Measurements from ENCODE around the gene COL6A2.
"Not testable (repeated sequence)": the region's sequence is repeated elsewhere in the genome, so short reads cannot be mapped to it uniquely, and the experiment has no call there.

COL6A2 gene

DNA sequence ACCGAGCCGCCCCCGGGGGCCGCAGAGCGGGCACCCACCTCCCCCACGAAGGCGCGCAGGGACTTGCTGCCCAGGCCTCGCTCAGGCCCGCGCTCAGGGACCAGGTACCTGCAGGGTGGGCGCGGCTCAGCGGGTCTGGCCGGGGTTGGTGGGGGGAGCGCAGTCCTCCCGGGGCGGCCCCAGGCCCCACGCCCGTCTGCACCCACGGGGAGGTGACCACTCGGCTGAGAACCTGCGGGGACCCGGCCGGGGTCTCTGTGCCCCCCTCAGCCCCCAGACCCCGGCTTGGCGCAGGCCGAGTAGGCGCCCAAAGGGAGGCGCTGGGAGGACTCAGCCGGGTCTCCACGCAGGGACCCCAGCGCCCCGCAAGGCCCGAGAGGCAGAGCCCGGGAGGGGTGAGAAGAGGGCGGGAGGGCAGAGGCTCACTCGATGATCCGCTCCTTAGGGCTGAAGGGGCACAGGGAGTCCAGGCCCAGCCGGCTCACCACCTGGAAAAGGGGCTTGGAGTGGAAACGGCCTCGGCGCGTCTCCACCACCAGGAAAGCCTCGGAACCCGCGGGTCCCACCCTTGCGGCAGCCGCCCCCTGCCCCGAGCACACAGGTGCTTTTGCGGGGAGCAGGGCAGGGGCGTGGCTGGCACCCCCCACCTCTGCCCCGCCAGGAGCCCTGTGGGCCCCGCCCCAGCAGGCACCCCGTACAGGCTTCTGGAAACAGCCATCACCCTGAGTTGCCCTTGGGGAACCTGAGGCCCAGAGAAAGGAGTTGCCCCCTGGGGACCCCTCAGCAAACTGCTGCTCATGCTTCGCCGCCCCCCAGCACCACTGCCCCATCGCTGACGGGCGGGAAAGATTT lies 48.2 kb downstream of the COL6A2 start:
- no peak for DNase-seq

DNA sequence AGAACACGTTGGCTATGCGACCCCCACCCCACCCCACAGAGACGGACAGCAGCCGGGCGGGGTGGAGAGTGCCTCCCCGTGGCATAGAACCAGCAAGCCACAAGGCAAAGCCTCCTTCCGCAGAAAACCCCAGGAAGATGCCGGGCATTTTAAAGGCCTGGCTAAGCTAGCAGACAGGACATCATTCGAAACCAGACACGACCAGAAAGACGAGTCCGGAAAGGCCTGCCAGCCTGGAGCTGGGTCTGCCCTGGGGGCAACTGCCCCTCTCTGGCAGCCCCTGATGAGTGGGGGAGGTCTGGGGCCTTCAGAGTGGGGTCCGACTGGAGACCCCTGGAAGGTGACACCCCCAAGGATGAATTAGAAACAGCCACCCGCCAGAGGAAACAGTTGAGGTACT lies 48.9 kb downstream of the COL6A2 start:
- DNase-seq: no peak

DNA sequence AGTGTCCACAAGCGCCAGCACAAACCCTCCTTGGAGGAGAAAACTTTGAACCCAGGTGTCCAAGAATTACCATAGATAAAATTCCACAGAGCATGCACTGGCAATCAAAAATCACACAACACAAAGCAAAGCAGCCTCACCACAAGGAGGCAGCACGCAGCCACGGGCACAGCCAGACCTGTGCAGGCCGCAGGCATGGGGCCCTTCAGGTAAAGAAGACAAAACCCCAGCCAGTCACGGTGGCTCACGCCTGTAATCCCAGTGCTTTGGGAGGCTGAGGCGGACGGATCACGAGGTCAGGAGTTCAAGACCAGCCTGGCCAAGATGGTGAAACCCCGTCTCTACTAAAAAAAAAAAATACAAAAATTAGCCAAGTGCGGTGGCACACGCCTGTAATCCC lies 49.5 kb downstream of the COL6A2 start:
- DNase-seq: not testable (repeated sequence)

DNA sequence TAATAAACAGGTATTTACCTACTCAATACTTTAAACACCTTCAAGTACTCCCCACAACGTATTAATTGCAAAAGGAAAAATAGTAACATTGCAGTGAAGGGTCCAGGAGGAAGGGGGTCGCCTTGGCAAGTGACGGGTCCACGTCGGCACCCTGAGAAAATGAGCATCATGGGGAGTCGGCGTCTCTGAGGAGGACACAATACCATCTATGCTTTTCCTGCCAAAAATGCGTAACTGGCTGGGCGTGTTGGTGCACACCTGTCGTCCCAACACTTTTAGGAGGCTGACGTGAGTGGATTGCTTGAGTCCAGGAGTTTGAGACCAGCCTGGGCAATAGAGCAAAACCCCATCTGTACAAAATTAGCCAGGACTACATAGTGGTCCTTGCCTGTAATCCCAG lies 50.2 kb downstream of the COL6A2 start:
- no peak for DNase-seq

DNA sequence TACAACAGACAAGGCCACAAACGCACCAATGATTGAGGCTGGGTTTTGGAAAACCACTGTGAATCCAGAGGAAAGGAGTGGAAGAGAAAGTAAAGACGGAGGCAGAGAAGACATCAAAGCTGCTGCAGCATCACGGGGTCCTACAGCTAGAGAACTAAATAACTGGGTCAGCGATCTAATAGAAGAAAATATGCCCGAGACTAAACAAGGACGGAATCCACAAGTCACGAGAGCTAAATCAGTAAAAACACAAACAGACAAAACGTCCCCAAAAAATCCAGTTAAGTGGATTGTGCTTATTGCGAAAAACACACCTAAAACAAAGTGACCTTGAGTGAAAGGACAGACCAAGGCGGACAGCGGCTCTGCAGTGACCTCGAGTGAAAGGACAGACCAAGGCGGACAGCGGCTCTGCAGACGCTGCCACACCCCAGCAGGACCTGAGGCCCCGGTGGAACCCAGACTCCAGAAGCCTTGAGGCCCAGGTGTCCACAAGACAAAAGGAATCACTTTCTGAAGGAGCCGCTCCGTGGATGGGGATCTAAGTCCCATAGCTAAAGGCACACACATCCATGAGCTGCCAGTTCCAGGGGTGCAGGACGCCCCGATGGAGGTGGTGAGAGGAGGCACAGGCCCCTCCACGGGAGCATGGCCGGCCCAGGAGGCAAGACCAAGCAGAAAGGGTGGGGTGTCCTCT lies 51.4 kb downstream of the COL6A2 start:
- no peak for DNase-seq

DNA sequence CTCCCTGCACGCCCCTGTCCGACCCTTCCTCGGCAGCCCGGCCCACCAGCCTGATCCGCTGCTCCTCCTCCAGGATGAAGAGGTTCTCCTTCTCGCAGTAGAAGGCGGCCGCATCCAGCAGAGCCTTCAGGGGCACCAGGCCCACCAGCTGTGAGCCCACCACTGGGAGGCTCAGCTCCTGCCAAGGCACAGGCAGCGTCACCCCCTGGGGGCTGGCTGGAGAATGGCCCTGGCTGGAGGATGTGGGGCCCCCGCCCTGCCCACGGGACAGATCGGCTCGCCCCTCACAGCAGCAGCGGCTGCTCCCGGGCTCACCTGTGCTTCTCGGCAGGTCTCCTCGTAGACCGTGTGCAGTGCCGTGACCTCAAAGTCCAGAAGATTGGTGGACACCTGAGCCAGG lies 52.2 kb downstream of the COL6A2 start:
- no peak for DNase-seq

DNA sequence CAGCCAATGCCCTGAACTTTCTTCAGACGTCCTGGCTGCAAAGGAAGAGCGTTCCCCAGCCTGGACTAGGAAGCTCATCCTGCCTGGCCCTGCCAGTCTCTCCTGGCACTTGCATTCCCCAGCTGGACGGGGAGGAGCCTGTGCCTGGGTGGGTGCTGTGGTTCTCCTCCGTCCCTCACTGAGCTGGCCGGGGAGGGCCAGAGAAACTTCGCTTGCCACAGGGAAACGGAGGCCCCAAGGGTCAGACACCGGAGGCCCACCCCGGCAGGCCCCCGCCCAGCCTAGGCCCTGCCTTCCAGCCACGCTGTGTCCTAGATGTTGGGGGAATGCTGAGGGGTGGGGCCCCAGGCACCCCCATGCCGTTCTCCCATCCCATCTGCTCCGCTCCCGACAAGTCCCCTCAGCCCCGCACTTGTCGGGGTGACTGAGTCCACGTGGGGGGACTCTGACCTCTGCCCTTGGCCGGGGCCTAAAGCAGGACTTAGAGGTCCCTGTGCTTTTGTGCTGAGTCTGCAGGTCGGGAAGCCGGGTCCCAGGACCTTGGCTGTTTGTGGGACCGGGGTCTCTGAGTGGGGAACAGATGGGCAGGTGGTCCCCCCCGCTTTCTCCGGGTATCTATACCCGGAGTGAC lies 52.7 kb downstream of the COL6A2 start:
- DNase-seq: no peak

DNA sequence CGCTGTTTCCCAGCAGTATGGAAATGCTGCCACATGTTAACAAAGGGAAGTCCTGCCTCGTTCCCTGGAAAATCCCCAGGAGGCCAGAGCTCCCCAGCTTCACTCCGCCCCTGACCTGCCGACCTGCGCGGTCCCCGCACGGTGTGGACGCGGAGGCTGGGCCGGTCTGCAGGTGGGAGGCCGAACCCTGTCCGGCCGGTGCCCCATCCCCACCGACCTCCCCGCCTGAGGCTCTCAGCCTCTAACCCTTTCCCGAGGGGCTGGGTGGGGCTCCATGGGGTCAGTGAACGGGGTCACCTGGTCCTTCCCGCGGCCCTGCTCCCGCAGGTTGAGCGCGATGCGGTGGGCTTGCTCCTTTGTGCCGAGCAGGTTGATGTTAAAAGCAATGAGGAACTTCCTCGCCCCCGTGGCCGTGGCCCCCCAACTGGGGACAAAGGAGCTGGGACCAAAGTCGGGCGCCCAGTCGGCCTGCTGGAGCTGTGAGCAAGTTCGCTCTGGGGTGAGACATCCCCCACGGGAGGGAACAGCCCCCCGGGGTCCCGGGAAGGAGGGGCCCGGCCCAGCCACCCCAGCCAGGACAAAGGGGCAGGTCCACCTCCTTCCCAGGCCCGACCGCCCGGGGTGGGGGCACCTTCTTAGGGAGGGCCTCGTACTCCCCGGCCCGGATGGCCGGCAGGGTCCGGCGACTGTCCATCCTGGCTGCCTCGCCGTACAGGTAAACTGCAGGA lies 53.5 kb downstream of the COL6A2 start:
- no peak for DNase-seq

DNA sequence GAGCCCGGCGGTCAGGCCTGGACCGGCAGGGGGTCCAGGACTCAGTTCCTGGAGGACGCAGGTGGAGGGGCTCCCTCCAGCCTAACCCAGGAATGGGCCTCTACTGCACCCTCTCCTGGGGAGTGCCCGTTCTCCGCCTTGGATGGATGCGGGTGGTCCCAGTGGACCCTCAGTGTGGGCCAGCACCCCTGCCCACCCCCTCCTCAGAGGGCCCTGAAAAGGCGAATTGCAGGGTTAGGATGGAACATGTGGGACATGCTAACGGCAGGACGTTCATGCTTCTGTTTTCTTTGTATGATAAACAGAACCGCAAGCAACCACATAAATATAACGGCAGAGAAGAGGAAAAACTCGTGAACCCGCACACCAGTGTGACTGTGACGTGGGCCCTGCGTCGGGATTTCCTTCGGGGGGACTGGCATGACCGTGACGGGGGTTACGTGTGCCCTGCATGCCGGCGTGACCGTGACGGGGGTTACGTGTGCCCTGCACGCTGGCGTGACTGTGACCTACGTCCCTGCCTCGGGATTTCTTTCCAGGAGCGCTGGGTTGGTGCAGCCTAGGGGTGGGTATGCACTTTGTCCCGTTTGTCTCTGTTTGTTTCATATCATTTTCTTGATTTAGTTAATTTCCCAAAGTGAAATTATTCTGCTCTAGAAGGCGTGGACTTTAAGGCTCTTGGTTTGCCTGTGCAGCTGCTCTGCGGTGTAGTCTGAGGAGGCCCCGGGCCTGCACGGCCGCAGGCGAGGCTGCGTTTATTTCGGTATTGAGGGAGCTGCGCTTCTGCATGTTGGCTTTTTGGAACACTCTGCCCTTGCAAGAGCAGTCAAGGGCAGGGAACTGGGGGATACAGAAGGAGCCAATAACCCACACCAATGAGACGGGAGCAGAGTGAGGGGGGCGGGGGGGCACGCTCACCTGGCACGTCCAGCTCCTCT lies 54.3 kb downstream of the COL6A2 start:
- DNase-seq: no peak

DNA sequence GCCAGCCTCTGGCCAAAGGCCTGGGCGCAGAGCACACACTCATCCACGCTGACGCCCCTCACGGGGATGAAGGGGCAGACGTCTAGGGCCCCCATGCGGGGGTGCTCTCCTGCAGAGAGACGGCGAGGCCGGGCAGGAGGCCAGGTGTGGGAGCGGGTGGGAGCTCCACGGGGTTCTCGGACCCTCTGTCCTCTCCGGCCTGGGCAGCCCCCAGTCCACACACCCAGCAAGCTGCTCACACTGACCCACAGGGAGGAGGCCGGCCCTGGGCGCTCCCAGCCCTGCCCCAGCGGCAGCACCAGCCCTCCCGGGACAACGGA lies 55.0 kb downstream of the COL6A2 start:
- DNase-seq: no peak

DNA sequence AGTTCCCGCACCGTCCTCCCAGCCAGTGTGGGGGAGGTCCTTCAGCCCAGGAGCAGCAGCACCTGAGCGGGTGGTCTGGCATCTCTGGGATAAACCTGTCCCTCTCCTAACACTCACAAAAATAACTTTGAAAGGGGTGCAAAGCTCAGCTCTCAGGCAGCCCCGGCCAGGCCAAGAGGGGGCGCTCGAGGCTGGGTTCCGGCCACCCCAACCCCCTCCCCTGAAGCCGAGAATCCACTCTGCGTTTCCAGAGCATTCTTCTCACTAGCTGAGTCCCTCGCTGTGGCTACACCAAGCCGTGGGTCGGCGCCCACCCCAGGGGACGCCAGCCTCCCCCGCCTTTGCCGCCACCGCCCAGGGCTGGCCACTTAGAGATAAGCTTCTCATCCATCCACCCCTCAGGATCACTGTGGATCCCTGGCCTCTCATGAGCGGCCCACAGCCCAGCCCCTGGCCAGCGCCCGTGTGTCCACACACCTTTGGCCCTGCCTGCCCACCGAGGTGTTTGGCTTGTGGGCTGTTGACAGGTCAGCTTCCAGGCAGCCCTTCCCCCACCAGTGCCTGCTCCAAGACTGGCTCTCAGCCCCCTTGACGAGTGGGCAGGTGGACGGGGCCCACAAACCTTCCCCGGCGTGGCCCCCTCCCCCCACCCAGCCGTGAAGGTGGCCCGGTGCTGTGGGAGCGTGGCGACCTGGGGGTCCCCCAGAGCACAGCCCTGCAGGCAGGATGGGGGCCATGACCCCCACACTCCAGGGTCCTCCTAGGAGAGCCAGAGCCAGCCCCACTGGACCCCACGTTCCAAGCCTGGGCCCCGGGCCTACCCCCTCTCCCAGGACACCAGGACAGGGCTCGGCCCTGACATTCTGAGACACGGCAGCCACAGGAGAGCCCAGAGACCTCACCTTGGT lies 55.6 kb downstream of the COL6A2 start:
- DNase-seq: peak; percentile 30

DNA sequence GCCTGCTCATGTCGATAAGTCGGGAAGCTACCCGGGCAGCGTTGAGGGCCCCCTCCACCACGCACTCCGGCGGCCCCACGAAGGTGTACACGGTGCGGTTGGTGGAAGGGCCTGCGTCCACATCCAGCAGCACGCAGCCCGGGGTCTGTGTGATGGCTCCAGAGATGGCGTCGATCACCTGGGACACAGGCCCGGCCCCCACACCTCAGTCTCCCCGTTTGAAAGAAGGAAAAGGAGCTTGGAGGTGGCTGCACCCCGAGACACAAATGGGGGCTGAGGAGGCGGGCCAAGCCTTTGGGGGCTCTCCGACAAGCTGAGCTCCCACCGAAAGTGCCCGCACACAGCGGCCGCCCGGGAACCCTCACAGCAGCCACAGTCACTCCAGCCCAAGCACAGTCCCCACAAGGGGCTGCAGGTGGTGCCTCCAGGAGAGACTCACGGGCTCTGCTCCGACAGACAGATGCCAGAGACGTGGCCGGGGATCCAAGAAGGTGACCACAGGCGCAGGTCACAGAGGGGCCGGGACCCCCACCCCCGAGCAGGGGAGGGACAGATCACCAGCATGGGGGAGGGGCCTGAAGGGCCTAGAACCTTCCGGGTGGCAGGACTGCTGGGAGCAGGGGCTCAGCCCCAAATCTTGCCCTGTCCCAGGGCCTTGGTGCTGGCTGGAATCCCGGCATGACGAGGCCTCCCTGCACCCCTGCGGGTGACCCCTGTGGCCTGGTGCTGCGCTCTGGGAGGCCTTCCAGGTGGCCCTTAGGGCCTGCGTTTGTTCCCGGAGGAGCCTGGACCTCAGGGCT lies 56.4 kb downstream of the COL6A2 start:
- DNase-seq: no peak

DNA sequence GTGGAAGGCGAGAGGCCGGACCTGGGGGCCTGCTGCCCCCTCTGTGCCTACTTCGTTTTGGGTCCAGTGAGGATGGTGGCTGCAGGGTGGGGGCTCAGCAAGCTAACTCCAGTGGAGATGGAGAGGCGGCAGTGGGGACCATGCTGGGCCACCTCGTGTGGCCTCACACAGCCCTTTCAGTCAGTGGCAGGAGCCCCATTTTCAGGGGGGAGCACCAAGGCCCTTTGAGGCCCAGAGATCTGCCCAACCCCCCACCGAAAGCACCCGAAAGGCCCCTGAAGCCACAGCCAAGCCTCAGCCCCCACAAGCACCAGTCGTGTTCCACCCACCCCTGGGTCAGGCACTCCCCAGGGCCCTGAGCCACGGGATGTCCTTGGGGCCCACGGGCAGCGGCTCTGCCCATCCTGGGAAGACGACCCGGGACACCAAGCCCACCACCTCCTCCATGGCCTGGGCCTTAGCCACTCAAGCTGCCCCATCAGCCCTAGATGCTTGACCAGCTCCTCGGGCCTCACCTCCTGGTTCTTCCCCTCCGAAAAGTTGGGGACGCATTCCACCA lies 57.1 kb downstream of the COL6A2 start:
- no peak for DNase-seq

DNA sequence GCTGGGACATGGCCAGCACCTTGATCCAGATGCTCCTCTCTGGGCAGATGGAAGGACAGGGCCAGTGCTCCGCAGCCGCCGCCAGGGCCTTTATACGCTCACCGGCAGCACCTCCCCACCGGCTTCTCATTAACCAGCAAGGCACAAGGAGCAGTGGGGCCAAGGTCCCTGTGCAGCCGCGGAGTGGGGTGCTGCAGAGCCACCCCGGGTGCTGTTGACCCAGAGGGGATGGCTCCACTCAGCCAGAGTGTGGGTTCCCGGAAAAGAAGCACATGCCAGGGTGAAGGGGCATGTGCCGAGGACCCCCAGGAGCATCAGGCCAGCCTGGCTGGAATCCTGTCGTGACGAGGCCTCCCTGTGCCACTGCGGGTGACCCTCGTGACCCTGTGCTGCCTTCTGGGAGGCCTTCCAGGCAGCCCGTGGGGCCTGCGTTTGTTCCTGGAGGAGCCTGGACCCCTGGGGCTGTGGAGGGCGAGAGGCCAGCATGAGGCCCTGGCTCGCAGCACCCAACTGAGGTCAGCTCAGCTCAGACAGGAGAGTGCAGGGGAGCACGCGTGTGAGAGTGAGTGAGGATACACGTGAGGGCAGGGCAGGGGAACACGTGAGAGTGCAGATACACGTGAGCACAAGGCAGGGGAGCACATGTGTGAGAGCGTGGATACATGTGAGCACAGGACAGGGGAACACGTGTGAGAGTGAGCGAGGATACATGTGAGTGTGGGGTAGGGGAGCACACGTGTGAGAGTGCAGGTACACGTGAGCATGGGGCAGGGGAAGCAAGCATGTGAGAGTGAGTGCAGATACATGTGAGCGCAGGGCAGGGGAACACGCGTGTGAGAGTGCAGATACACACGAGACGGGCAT lies 57.8 kb downstream of the COL6A2 start, which contains the start of gene FTCD:
TSS of gene FTCD (minus strand) at position 66 of the 864 bp plus-strand sequence. CDS start at position 10, 56 bp downstream.
- no peak for DNase-seq

DNA sequence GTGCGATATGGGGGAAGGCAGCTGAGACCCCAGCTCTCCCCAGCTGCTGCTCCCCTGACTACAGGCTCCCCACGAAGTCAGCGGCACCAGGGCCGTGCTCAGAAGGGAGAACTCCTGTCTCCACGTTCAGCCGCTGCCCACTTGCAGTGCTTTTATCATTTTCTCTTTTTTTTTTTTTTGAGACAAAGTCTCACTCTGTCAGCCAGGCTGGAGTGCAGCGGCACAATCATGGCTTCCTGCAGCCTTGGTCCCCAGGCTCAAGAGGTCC lies 58.4 kb downstream of the COL6A2 start:
- no peak for DNase-seq

DNA sequence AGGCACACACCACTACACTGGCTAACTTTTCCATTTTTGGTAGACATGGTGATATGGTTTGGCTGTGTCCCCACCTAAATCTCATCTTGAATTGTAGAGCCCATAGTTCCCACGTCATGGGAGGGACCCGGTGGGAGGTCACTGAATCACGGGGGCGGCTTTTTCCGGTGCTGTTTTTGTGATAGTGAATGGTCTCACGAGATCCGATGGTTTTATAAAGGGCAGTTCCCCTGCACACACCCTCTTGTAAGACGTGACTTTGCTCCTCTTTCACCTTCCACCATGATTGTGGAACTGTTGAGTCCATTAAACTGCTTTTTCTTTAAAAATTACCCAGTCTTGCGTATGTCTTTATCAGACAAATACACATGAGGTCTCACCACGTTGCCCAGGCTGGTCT lies 58.8 kb downstream of the COL6A2 start:
- DNase-seq: no peak

DNA sequence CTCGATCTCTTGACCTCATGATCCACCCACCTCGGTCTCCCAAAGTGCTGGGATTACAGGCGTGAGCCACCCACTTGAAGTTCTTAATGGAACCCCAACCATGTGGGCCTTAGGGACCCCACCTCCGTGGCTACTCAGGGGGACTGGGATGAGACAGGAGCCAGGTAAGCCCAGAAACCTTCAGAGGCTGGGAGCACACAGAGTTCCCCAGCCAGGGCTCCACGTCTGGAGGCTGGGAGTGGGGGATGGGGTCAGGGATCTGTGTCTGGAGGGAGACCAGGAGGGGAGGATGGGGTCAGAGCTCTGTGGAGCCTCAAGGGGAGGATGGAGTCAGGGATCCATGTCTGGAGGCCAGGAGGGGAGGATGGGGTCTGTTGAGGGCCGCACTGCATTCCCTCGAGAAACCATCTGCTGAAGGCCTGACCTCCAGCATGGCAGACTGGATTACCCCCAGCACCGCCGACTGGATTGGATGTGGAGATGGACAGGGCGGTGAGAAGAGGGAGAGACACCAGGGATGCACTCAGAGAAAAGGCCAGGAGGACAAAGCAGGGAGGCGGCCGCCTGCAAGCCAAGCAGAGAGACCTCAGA lies 59.6 kb downstream of the COL6A2 start:
- no peak for DNase-seq

DNA sequence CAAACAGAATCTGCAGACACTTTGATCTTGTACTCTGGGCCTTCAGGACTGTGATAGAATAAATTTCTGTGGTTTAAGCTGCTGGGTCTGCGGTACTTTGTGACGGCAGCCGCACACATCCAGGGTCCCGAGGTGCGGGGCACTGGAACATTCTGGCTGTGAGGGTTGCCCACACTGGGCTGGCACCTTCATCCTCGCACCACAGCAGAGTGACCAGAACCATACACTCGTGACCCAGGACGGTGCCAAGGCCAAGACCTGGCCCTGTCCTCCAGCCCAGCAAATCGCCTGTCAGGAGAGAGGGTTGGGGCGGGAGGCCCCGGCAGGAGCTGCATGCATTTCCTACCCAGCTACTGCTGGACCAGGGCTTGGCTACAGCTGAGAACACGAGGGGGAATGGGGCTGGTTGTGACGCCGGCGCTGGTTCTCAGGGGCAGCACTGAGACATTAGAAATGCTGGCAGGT lies 60.1 kb downstream of the COL6A2 start:
- DNase-seq: no peak

All from NCI-H1092 treated with DMSO at 0.1 percent for 48 hours (cell line).